NCI-H524 treated with DMSO at 0.1 percent for 48 hours (cell line): ENCODE results near the gene TEX2.
"Not testable (repeated sequence)": the region's sequence is repeated elsewhere in the genome, so short reads cannot be mapped to it uniquely, and the experiment has no call there.

Source experiments
- DNase-seq: peaks from one replicate; lab custom pipeline; 2025; lab: John Stamatoyannopoulos, UW

Gene TEX2

DNA sequence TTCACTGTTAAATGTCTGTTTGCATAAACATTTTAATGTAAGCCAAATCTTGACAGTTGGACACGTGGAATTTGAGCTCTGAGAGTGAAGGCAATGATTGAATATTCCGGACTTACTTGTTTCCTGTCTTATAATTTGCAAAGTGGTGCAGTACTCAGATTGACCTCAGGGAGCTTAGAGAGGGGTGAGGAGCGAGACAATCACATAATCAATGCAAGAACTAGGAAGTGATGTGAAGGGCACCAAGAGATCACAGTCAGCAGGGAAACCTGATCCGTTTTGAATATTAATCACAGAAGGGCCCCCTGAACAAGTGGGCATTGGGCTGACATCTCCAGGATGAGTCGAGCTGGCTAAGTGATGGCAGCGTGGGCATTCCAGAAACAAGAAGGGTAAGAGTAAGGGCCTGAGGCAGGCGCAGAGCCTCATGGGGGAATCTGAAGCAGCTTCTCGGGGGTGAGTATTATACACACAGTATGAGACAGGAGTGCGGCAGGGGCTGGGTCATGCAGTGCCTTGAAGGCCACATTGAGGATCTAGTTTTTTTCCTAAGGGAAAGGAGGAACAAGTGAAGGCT lies 26.1 kb downstream of the TEX2 start:
- DNase-seq, result peak; percentile 37

DNA sequence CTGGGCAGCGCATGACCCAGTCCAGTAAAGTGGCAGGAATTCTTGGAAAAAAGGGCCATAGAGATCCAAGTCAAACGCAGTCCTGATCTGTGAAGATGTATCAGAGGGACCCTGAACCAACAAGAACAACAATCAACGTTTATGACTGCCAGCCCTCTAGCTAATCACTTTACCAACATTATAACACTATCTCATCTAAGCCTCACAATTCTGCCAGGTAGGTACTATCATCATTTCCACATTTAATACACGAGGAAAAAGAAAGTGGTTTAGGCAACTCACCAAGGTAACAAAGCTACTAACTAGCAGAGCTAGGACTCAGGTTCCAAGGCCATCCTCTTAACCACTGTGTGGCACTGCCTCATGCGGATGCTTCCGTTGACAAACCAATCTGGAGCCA lies 28.1 kb downstream of the TEX2 start:
- DNase-seq, result no peak

DNA sequence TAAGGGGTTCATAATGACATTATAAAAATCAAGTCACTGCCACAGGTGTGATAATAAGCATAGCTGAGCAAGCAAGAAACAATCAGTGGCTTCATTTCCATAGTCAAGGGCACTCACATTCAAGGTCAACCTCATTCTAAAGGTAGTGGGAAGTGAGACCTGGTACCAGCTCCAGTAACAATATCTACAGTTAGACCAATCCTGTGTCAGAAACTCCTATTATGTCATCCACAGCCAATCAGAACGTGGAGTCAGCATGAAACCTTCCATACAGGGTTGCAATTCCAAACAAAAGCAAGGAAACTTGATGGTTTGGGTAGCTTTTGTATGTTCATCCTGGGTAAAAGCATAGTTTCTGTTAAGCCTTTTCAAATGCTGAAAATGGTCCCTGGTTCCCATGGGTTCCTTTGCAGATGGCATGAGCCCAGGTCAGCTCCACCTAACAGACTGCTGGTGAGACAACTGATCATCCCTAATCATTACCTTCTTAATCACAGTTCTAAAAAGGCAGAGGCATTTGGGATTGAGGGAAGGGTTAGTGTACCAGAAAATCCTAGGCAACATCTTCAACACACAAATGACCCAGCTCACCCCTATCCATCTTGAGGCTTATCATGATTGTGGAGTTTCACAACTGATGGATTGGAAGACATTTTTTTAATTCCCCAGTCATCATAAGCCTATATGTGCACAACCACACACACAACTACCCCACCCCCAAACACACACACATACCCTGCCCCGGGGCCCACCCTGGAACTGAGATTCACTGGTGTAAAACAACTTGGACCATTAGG lies 30.4 kb downstream of the TEX2 start:
- DNase-seq, result no peak

DNA sequence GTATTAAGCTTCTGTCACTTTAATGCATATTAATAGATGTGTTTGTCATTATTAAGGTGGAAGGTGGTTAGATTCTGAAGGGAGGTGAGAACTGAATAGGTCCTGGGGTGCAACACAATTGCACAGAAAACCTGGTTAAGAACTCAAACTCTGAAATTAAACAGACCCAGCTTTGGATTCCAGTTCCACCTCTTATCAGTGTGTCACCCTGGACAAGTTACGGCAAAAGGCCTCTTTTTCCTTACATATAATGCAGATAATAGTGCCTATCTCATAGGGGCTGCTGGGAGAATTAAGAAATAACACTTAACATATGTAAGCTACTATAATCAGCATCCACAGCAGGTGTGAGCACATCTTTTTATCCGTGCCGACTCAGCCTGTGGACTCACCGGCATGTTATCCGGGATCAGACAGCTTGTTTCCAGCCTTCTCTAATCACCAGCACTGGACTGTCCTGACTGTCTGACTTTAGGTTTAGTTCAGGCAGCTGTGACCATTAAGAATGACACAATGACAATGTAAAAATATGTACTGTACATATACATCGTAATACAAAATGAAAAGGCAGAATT lies 31.4 kb downstream of the TEX2 start:
- DNase-seq, result no peak

DNA sequence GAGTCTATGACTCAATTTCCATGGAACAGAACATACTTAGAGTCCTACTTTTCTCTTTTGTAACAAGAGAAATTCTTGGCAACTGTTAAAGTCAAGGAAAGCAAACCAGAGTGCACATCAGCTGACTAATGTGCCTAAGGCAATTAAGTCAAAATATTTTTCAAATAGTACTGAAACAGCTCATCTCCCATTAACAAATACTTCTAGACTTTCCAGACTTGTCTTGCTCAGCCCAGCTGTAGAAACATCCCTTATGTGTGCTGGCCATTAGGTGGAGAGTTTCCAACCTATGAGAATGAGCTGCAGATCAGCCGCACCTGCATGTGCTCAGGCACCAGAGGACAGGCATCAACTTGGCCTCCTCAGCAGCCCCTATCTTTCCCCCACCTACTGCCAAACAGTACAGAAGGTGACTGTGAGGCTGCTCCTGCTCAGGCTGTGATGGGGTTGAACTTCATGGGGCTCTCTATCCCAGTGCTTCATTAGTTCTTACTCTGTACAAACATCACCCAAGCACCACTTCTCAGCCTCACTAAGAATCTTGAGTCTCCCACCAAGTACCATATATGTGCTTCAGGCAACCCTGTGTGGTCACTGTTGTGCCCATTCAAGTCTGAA lies 32.2 kb downstream of the TEX2 start:
- DNase-seq, result no peak

DNA sequence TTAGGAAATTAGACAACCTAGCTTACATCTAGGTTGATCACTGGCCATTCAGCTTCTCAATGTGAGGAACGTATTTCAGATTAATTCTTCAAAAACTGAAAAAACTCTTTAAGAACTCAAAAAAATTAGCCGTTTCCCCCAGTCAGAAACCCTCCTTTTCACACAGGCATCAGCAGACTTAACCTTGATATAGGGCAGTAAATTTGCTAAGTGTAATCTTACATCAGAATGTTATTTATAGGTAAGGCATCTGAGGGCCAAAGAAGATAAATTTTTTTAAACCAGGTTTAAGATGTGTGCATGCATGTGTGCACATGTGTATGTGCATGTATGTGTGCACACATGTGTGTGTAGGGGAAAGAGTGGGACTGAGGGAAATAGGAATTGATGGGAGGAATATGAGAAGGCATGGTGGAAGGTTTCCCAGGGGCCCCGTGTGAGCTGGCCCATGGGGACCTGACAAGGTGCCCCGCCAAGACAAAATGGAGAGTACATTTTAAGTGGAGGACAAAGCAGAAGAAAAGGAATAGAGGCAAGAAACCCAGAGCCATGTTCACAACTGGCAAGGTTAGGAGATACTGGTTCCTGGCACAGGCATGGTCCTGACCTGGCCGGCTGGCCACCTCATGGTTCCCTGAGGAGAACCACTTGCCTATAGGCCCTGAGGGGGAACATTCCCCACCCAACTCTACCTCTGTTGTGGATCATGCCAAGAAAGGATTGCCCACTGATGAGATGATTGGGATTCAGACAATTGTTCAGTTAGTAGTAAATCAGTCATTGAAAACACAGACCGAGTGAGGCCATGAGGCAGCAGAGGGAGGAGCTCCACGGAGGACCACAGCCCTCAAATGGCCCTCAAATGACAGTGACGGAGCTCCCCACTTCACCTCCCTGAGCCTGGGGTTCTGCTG lies 33.0 kb downstream of the TEX2 start:
- no peak for DNase-seq

DNA sequence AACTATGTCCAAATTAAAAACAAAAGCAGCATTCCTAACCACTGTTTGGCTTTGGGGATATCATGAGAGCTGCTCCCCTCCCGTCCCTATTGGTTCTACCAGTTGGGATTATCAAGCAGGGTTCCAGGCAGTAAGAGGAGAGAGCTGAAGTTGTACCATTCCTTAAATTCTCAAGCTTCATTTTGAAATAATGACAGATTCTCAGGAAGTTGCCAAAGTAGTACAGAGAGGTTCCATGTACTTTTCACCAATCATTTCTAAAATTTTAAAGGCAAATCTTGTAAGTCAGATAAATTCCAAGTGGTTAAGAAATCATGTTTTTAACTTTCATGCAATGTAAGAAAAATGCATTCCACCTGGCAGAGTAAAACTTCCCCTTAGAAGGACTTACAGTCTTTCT lies 36.9 kb downstream of the TEX2 start:
- DNase-seq, result no peak

DNA sequence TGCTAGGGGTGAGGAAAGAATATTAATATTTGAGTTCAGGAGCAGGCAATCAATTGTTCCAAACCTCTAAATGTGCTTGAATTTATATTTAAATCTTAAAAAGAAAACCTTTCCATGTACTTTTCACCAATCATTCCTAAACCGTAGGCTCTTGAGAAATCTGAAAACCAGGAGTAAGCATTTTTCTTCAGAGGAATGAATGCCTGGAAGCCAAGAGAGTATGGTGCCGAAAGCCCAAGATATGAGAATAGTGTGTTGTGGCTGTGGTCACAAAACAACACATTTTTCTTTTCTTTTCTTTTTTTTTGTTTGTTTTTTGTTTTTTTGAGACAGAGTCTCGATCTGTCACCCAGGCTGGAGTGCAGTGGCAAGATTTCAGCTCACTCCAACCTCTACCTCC lies 37.6 kb downstream of the TEX2 start:
- no peak for DNase-seq

DNA sequence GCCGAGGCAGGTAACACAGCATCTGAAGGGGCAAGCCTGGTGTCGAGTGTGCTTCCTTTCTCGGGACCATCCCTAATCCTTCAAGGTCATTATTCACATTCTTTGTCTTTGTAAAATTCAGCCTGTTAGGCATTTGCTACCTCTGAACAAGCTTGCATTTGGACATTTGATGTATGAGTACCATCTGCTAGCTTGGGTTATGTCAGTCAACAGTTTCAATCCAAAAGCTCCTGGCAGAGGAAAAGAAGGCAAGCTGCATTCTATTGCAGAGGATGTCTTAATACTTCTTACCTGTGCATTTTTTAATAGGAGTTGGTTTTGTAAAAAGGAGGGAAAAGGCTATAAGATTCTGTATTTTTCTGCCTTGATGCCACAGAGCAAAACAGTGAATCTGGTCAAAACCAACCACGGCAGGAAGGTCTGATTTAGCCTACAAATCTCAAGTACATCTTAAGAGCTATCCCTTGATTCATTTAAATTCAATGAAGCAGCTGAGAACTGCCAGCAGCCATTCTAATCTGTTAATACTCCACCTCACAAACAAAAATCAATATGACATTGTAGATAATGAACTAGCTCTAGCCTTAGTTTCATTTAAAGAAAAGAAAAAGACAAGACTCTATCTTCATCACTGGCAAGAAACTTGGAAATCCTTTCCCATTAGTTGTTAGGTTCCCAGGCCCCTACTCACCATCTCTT lies 39.0 kb downstream of the TEX2 start:
- peak; percentile 95 for DNase-seq

DNA sequence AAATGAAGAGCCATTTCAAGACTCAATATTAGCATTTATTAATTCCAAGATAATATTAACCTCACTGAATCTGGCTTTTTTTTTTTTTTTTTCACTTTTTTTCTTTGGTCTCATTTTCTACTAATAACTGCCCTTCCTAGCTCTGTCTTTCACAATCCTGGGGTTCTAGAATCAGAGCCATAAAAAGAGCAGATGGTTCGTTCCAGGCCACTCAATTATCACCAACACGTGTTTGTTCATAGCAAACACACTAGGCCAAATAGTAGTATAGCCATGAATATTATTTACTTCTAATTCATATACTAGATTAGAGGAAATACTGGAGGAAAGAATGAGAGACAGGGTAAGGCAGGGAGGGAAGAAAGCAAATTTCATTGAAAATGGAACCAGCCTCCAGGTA lies 39.8 kb downstream of the TEX2 start:
- no peak for DNase-seq

DNA sequence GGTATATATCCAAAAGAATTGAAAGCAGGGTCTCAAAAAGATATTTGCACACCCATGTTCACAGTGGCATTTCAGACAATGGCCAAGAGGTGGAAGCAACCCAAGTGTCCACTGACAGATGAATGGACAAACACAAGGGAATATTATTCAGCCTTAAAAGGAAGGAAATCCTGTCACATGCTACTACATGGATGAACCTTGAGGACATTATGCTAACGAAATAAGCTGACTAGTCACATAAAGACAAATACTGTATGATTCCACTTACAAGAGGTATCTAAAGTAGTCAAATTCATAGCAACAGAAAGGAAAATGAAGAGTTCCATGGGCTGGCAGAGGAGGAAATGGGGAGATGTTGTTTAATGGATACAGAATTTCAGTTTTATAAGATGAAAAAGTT lies 41.4 kb downstream of the TEX2 start:
- no peak for DNase-seq

DNA sequence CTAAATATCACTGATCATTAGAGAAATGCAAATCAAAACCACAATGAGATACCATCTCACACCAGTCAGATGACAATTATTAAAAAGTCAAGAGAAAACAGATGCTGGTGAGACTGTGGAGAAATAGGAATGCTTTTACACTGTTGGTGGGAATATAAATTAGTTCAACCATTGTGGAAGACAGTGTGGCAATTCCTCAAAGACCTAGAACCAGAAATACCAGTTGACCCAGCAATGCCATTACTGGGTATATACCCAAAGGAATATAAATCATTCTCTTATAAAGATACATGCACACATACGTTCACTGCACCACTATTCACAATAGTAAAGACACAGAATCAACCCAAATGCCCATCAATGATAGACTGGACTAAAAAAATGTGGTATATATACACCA lies 42.5 kb downstream of the TEX2 start:
- not testable (repeated sequence) for DNase-seq

DNA sequence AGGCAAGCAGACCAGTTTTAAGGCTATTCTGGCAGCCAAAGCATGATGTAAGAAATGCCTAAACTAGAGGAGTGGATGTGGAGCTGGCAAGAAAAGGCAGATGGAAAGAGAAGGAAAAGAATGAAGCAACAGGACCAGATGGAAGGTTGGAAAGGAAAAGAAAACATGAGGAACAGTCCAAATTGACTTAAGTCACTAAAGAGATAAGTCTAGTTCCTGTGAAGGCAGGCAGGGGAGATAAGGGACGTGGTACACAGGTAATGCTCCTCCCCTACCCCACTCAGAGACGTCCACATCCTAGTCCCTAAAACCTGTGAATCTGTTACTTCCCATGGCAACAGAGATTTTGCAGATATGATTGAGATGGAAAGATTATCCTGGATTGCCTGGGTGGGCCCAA lies 43.5 kb downstream of the TEX2 start:
- DNase-seq, result no peak

DNA sequence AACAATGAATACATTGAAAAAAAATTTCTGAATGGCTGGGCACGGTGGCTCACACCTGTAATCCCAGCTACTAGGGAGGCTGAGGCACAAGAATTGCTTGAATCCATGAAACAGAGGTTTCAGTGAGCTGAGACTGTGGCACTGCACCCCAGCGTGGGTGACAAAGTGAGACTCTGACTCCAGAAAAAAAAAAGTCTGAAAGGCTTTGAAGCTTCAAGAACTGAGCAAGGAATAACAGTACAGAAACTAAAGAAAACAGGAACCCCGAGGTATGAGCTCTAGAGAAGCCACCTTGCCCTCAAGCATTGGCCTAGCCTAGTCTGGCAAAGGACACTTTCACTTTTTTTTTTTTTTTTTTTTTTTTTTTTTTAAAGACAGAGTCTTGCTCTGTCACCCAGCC lies 45.0 kb downstream of the TEX2 start:
- no peak for DNase-seq

DNA sequence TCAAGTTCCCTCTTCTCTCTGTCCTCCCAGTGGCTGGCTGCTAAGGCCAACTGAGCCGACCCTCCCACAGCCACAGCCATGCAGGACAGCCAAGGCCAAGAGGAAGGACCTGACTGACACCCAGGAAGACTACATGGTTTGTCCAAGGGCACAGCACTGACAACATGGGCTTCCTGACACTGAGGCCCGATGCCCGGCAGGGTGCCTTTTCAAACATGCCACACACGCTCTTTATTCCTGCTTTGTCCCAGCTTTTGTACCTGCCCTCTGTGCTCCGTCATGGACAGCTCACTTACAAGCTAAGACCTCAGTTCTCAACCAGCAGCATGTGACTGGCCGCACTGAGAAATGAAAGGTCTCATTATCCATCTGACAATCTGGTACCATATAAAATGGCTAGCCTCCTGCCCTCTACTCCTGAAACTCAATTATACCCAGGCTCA lies 45.8 kb downstream of the TEX2 start:
- DNase-seq, result no peak

DNA sequence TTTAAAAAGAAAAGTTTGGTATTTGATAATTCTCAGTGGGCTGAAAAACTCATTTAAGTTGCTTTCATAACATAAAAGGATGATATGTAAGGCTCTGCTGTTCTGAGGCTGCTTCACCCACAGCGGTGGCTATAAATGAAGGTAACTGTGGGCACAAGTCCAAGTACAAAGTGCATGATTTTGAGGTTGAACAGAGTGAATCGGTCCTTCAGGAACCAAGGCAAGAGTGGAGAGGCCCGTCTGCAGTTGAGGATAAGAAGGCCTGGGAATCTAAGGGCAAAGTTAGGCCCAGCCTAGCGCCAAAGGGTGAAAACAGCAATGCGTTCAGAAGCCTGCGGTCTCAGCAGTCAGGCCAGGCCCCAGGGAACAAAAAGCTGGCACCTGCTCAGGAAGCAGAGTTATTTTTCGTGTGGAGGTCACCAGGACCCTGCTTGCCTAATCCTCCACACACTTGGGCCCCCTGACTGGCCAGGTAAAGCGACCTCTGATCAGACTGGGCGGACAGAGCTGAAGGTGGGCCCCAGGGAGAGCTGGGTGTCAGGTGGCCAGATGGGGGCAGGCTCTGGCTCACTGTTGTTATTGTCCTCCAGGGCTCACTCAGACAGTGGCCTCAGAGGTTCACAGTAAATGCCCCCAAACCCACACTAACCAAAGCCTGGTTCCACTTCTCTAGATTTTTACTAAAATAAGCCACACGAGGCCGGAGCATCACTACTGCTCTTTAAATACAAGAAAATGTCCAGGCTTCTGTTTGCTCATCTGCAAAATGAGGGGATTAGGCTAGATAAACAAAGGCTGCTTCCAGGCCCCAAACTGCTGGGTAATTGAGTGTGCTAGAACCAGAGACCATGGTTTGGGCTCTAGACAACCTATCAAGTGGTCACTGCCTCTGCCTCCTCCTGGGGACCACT lies 46.5 kb downstream of the TEX2 start:
- no peak for DNase-seq

DNA sequence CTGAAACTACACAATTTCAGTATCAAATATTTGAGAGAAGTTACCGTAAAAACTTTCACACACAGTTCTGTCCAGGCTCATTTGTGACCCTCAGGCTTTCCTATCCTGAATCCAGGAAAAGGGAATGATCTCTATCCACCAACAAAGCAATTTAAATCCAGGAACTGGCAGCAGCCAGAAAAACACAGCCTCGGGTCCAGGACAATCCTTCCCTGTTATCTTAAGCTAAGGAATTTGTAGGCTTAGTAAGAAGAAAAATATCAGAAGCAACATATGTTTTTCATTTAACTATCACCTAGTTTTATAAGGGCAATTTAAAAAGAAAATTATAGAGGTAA lies 47.1 kb downstream of the TEX2 start:
- DNase-seq, result no peak

DNA sequence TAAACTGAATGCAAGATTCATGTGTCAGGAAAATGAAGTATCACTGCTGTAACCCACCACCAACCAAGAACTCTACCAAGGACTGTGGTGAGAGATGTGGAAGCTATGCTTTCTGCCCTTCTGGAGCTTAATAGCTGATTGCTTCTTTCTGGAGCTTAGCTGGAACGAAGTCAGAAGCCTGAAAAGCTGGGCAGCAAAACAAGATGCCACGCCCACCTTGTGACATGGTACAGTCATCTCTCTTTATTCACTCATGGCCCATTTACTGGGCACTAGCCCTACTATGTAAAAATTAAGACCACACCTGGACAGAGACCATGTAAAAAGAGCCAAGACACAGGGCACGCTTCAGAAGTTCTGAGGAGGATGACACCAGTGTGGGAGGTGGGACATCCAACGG lies 48.1 kb downstream of the TEX2 start:
- DNase-seq, result no peak

DNA sequence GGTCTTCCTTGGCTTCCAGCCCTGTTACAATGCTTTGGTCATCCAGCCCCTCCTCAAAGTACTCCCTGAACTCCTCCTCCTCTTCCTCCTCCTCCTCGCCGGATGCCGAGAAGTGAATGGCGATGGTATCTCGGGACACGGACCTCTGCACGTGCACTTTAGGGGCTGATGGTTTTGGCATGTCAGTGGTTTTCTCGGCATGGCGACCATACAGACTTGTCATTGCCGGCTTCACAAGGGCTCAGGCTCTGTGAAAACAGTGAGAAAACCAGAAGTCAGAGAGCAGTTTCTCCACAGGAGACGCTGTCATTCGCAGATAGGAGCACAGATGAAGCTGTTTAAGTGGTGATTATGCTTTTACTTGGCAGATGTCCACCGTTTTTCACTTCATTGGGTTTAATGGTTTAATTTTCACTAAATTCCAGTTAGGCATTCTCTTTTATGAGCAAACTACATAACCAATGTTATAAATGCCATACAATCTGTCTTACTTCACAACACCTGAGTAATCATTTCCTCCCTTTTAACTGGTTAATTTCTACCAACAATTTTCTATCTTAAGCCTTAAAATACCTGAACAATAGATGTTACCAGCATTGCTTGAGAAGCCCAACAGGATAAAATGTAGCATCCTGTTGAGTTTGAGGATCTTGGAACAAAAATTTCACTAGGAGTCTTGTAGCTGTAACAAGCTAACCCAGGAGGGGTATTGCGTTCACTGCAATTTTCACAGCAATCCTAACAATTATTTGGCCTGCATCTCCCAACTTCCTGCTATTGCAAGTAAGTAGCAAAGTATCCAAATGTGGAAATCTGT lies 48.9 kb downstream of the TEX2 start:
- DNase-seq, result peak; percentile 74

DNA sequence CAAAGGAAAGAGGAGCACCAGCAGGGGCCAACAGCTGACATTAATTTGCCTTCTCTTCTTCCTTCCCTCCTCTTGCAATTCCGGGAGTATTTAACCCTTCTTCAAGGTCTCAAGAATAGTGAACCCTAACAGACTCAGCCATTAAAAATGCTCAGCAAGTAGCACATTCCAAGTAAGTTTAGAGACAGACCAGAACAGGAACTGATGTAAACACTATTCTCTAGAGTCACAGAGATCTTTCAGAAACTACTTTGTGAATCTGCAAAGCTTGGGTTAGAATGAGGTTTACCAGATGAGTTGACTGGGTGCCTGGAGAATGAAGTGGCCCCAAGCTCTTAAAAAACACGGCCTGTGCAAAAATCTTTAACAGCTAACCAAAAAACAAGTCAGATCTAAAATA lies 50.9 kb downstream of the TEX2 start:
- DNase-seq, result no peak
